NCI-H146 treated with DMSO at 0.1 percent for 48 hours (cell line): ENCODE data around the gene HABP4.

ENCODE experiments used
- DNase-seq: peaks from one replicate; lab custom pipeline; 2025; ENCODE audit not compliant: unreplicated experiment; lab: John Stamatoyannopoulos, UW

Gene HABP4

GRCh38 chr9:96515621-96516470 is 65.9 kb downstream of the HABP4 start:
- no peak for DNase-seq

DNA sequence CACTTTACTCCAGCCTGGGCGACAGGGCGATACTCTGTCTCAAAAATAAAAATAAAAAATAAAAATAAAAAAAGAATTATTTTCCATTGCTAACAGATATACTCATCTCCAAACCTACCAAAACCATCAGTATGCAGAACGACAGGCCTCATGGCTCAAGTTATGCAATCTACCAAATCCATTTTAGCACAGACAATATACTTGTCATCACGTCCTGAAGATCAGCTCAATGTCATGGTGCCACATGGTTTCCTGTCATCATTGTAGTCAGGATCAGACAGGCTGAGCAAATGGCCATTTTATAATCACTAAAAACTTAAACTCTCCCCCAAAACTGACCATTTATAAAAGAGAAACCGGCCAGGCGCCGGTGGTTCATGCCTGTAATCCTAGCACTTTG is 69.1 kb downstream of the HABP4 start:
- no peak for DNase-seq

GRCh38 chr9:96519787-96520186 is 69.8 kb downstream of the HABP4 start:
- DNase-seq = no peak

GRCh38 chr9:96522366-96522765 is 72.4 kb downstream of the HABP4 start:
- DNase-seq = no peak

DNA sequence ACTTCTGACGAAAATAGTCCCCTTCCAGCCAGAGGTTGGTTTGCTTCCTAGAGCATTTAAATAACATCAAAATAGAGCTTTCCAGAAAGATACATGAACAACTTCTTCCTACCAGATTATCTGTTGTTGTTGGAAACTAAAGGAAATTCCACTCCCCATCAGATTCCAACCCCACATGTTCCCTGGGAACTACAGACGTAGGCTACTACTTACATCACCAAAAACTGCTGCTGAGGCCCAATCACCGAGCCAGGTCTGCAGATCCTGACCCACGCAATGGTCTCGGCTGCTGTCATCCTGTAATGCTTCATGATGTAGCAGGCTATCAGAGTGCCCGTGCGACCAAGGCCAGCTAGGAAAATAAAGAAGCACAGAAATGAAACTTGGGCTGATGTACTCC is 73.4 kb downstream of the HABP4 start:
- no peak for DNase-seq

DNA sequence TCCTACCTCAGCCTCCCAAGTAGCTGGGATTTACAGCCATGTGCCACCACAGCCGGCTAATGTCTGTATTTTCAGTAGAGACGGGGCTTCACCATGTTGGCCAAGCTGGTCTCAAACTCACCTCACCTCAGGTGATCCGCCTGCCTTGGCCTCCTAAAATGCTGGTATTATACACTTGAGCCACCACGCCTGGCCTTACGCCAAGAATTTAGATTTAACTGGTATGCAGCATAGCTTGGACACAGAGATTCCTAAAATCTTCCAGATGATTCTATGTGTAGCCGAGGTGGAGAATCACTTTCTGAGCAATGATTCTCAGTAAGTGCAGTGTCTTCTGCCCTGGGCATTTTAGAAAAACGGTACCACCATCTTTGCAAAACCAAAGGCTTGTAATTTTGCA is 74.1 kb downstream of the HABP4 start:
- DNase-seq = no peak

DNA sequence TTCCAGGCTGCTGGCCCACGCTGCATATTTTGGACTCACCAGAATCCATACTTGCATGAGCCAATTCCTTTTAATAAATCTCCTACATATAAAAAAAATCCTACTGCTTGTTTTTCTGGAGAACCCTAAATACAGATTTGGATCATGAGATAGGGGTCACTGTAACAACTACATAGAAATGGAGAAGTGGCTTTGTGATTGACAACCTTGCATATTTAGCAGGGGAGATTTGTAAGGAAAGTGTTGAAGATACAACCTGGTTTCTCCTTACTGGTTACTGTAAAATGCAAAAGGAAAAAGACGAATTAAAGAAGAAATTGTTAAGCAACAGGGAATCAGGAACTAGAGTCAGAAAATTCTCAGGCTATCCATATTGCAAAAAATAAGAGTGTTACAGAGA is 74.8 kb downstream of the HABP4 start:
- no peak for DNase-seq

DNA sequence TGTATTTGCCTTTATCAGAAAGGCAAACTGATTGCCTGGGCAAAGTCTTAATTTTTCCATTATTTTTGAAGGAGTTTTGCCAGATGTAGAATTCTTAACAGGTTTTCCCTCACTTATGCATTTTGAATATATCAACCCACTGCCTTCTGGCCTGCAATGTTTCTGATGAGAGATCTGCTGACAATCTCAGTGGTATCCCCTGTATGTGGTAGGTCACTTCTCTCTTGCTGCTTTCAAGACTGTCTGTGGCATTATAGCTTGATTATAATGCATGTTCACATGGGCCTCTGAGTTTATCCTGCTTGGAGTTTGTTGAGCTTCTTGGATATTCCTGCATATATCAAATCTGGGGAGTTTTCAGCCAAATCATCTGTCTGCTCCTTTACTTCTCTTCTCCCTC is 82.2 kb downstream of the HABP4 start:
- DNase-seq = no peak

DNA sequence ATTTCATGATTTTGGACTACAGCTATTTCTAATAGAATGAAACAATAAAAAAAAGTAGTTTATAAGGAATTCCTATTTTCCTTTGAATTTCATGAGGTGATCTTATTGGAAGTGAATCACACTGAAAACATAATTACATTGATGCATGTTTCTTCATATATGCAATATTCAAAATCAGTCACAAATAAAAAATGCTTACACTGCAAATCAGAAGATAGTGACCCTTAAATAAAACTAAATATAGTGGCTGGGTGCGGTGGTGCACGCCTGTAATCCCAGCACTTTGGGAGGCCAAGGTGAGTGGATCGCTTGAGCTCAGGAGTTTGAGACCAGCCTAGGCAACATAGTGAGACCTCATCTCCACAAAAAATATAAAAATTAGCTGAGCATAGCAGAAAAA is 90.1 kb downstream of the HABP4 start:
- no peak for DNase-seq
